ENCODE data around the gene EYA2. TPM values are rescaled to one million over a fixed set of nuclear protein-coding genes. Genes with fewer than 3 reads are reported as not detected.

The EYA2 gene
- total and polyA plus RNA-seq, 2 donors (not counting 3 experiments of a cell fraction or from before 2014, with no cell fraction given) = not detected

GRCh38 chr20:47150403-47151152 lies 255.9 kb downstream of the EYA2 start:
- Histone ChIP-seq H3K9me1 (replicated peaks; ENCODE audit: control insufficient read depth, extremely low read depth, insufficient read depth, low read length) (no peaks in the 10 kb centered on the region), H4K20me1 (replicated peaks; ENCODE audit: control insufficient read depth, extremely low read depth, insufficient read depth, low read length) (no peaks in the 10 kb centered on the region), H2AFZ (ENCODE audit: low read depth, low read length) (no peak overlapping the region), H3K4me1 (ENCODE audit: control insufficient read depth, extremely low read depth, insufficient read depth, low read length) (no peaks in the 10 kb centered on the region), H3K36me3 (ENCODE audit: control insufficient read depth in 2 of 2, extremely low read depth in 1 of 2, insufficient read depth in 2 of 2, low read length in 2 of 2) (no peaks in the 10 kb centered on the region), H3K27me3 (ENCODE audit: control insufficient read depth in 2 of 2, insufficient read depth in 2 of 2, low read length in 2 of 2) (no peaks in the 10 kb centered on the region), H3K9ac (replicated peaks; ENCODE audit: extremely low read depth, insufficient read depth, low read length) (no peak overlapping the region), H3K27ac (ENCODE audit: insufficient read depth, low read depth, low read length) (no peak overlapping the region), H3K4me2 (ENCODE audit: insufficient read depth, low read length) (no peak overlapping the region), H3K9me3 (replicated peaks; ENCODE audit: control insufficient read depth, insufficient read depth, low read length) (no peaks in the 10 kb centered on the region), H3K4me3 (replicated peaks in 1 of 3; ENCODE audit: insufficient read depth in 1 of 3, low read depth in 1 of 3, low read length in 3 of 3) (no peak overlapping the region), H3K79me2 (ENCODE audit: control insufficient read depth, insufficient read depth, low read length) (no peaks in the 10 kb centered on the region)
- intact Hi-C loops (cut with micrococcal nuclease) (loop anchor here (1.0 kb wide), 3 partner anchors 383 to 398 kb away; no protein-coding TSS in a partner anchor), dilution Hi-C loops (cut with MboI; ENCODE audit: extremely low pct_ligation_motif_present, low sequenced_read_pairs) (no loop called here)
- CTCF ChIA-PET = interaction anchor here (0.7 to 1.9 kb wide), 4 partner anchors 10 to 398 kb away, joined by 3 to 6 read pairs (median 4); no protein-coding TSS in a partner anchor
- POLR2A ChIA-PET = no interaction called here
- no TSS peak for BruUV-seq (replicated peaks)
- TF ChIP-seq FOS (IDR thresholded peaks at IDR 0.05; ENCODE audit: borderline replicate concordance, insufficient read depth, low read length) (no peak), POLR2AphosphoS5 (IDR thresholded peaks at IDR 0.05; ENCODE audit: insufficient read depth, low read depth, low read length) (no peak), GATA2 (IDR thresholded peaks at IDR 0.05; ENCODE audit: insufficient read depth, insufficient read length, low read depth, low read length) (no peak), JUN (IDR thresholded peaks at IDR 0.05; ENCODE audit: borderline replicate concordance, insufficient read depth, insufficient read length, low read depth) (no peak), CTCF (IDR thresholded peaks at IDR 0.05; ENCODE audit: extremely low read depth in 1 of 2, insufficient read depth in 1 of 2, low read depth in 1 of 2, low read length in 2 of 2) (peak; percentile 57 to 72), MAX (IDR thresholded peaks at IDR 0.05; ENCODE audit: insufficient read depth, insufficient read length) (peak; percentile 54), MYC (IDR thresholded peaks at IDR 0.05; ENCODE audit: low read depth, low read length) (no peak), EZH2 (IDR thresholded peaks at IDR 0.05; ENCODE audit: borderline replicate concordance, low read depth, low read length, severe bottlenecking) (no peak), POLR2A (IDR thresholded peaks at IDR 0.05; ENCODE audit: low read depth, low read length) (no peak)
- peak; percentile 64 for DNase-seq (ENCODE audit: low read depth, low spot score)
- peak; percentile 89 for FAIRE-seq

Data from endothelial cell of umbilical vein (primary cell).